Uterus (tissue), 2 donors: ENCODE data around the gene SEL1L3.

Experiments used
- CTCF ChIP-seq, 4 experiments: fragments of 200-600 bp in 2 of 4; fragments of 450-650 bp in 2 of 4; sonication (generic) in 2 of 4; IDR thresholded peaks; one replicate each; pipeline ENCODE4 v1.5.1; 2016 to 2019; ENCODE audit warnings: antibody characterized with exemption in 4 of 4, mild to moderate bottlenecking in 2 of 4, moderate library complexity in 1 of 4
- POLR2A ChIP-seq, 2 donors: fragments of 450-650 bp; IDR thresholded peaks; one replicate each; pipeline ENCODE4 v1.6.1; 2016; ENCODE audit warnings: antibody characterized with exemption in 2 of 2, mild to moderate bottlenecking in 1 of 2, moderate library complexity in 1 of 2

- TF ChIP-seq CTCF (IDR thresholded peaks at IDR 0.05) (no peak), POLR2A (IDR thresholded peaks at IDR 0.05) (no peak)
Observed at GRCh38 chr4:25818371-25818871, 44.4 kb downstream of the SEL1L3 start.
